GM12874 (cell line): ENCODE data around the gene MAP7.
A peak's percentile ranks its signal among the peaks of the same experiment; 100 is the strongest.

Experiments
- CTCF ChIP-seq: IDR thresholded peaks from 2 replicates; pipeline ENCODE4 v1.5.1; 2011; ENCODE audit warnings: low read depth, mild to moderate bottlenecking, control low read depth, low read length, moderate library complexity; ENCODE audit not compliant: insufficient read depth

The MAP7 gene

DNA sequence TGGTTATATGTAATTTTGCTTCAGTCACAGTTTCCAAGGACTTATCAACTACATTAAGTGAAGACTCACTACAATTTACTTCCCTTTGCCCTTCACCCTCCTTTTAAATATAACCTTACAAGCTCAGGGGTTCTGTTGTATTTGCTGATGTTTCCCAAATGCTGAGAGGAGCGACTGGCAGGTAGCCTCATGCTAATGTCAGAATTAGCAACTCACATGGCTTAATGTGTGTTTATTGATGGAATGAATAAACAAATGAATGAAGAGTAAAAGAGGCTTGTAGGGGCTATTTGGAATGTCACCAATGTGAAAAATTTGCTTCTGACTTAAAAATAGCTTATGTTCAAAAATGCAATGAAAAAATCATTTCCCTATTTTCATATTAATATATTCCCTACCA lies 41.4 kb upstream of the MAP7 start:
- TF ChIP-seq CTCF, result no peak

GRCh38 chr6:136587527-136587926 lies 37.3 kb upstream of the MAP7 start:
- TF ChIP-seq CTCF, result no peak

- TF ChIP-seq CTCF, result no peak
These were observed 36.1 kb upstream of the MAP7 start for GRCh38 chr6:136586295-136586694.

DNA sequence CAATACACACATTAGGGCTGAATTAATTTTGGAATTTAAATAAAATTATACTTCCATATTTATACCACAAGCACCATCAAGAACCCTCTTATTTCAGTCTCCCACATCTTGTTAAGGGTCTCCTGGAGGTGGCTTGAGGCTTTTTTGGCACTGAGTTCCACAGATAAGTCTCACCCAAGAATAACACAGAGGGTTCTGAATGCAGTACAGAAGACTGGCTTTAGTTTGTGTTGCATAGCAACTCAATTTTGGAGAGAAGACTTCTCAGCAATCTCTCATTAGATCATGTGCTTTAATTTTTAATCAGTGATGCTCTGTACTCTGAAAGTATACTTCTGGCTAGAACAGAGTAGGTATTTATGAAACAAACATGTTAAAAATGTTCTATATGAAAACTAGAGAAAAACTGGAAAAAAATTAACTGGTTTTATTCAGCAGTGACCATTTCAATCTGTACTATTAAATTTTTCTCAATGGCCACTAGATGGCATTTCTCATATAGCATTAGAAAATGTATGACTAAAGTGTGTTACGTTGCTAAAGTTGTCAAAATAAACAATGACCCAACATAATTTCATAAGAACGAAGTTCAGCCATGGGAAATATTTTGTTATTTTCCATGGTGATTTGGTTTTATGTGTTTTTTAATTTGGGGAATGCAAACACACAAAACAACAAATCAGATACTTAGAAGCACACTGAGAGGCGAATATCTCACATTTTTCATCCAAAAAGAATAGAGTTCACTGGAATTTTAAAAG lies 32.7 kb upstream of the MAP7 start:
- TF ChIP-seq CTCF, result 0 out of 2 replicates have a peak, but pooled peaks have one; percentile 13

DNA sequence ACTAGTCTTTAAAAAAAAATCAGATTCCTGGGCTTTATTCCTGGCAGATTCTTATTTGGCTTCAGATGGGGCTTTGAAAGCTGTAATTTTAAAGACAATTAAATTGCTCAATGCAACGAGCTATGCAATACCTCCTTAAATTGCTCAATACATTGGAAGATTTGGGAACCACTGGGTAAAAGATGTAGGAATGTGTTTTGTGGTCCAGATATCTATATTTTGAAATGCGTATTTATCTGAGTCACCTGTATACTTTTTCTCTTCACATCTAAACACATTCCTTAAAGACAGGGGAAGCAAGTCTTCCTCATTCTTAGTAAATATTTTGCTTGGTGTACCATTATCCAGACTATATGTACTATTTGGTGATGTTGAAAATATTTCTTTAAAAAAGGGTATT lies 29.6 kb upstream of the MAP7 start:
- TF ChIP-seq CTCF, result no peak

- TF ChIP-seq CTCF, result no peak
These were observed 26.6 kb upstream of the MAP7 start for GRCh38 chr6:136576821-136577220.

DNA sequence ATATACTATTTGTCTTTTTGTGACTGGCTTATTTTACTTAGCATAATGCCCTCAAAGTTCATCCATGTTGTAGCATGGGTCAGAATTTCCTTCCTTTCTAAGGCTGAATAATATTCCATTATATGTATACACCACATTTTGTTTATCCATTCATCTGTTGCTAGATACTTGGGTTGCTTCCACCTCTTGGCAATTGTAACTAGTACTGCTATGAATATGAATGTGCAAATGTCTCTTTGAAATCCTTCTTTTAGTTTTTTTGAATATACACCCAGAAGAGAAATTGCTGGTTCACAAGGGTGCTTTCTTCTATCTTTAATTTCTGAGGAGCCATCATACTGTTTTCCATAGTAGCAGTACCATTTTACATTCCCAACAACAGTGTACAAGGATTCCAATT lies 21.3 kb upstream of the MAP7 start:
- no peak for TF ChIP-seq CTCF
